GM19023 (cell line): ENCODE data around the gene SP100.

Experiments
- ATAC-seq: cut with Tn5 transposase; IDR thresholded peaks from one replicate; pipeline ENCODE4 v1.9.1; 2021; ENCODE audit warnings: mild to moderate bottlenecking, moderate library complexity; ENCODE audit not compliant: unreplicated experiment

Gene SP100

GRCh38 chr2:230537531-230537976, 121.6 kb downstream of the SP100 start:
- peak; percentile 77 for ATAC-seq

- ATAC-seq: no peak
These were observed 124.3 kb downstream of the SP100 start for GRCh38 chr2:230540332-230540731.

- ATAC-seq: peak; percentile 47
These were observed 126.0 kb downstream of the SP100 start for GRCh38 chr2:230541934-230542380.

- no peak for ATAC-seq
These were observed 126.8 kb downstream of the SP100 start for GRCh38 chr2:230542751-230543150.

GRCh38 chr2:230552181-230552580, 136.2 kb downstream of the SP100 start:
- ATAC-seq: no peak

- no peak for ATAC-seq
These were observed 141.1 kb downstream of the SP100 start for GRCh38 chr2:230557065-230557464.

GRCh38 chr2:230564805-230565779, 149.1 kb downstream of the SP100 start:
- no peak for ATAC-seq

GRCh38 chr2:230569298-230569697, 153.3 kb downstream of the SP100 start:
- ATAC-seq: no peak

- ATAC-seq: no peak
These were observed 155.0 kb downstream of the SP100 start for GRCh38 chr2:230570987-230571386.

GRCh38 chr2:230575642-230576324, 159.8 kb downstream of the SP100 start:
- ATAC-seq: no peak

- ATAC-seq: no peak
These were observed 161.1 kb downstream of the SP100 start for GRCh38 chr2:230577114-230577513.

- no peak for ATAC-seq
These were observed 162.1 kb downstream of the SP100 start for GRCh38 chr2:230578106-230578505.

- ATAC-seq: no peak
These were observed 166.9 kb downstream of the SP100 start for GRCh38 chr2:230582851-230583283.

GRCh38 chr2:230583581-230583980, 167.6 kb downstream of the SP100 start:
- ATAC-seq: no peak

- no peak for ATAC-seq
These were observed 170.5 kb downstream of the SP100 start for GRCh38 chr2:230586328-230586982.

GRCh38 chr2:230589025-230589424, 173.0 kb downstream of the SP100 start:
- ATAC-seq: no peak

- peak; percentile 96 for ATAC-seq
These were observed 173.6 kb downstream of the SP100 start for GRCh38 chr2:230589497-230590015.

- no peak for ATAC-seq
These were observed 174.3 kb downstream of the SP100 start for GRCh38 chr2:230590333-230590732.

- ATAC-seq: no peak
These were observed 175.8 kb downstream of the SP100 start for GRCh38 chr2:230591850-230592249.

GRCh38 chr2:230592775-230593174, 176.8 kb downstream of the SP100 start:
- no peak for ATAC-seq
